Measurements from ENCODE around the gene HMCN2. TPM values are rescaled to one million over a fixed set of nuclear protein-coding genes. Genes with fewer than 3 reads are reported as not detected.

HMCN2 gene
- total RNA-seq, 1 donor from 2014 or later = 0.15 TPM

DNA sequence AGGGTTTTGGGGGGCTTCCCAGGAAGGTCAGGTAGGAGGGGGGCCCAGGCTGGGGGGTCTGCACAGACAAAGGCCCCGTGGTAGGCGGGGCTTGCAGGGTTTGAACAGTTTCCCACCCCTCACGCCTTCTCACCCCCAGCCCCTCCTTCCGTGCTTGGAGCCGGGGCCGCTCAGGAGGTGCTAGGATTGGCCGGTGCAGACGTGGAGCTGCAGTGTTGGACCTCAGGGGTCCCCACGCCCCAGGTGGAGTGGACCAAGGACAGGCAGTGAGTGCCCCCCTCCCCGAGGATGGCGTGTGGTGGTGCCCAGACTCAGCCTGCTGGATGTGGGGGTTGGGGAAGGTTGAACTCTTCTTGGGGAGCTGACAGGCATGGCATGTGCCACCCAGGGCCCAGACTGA lies 83.8 kb downstream of the HMCN2 start:
- H3F3A ChIP-seq (ENCODE audit: low read depth) = peaks cover 9% of the 10 kb centered on the region
- H3K27ac Mint-ChIP-seq = no peak overlapping the region
- no peaks in the 10 kb centered on the region for H4K20me1 ChIP-seq (ENCODE audit: low read depth)
- peaks cover 6% of the 10 kb centered on the region for H3K4me1 ChIP-seq
- no peak overlapping the region for H3K9ac ChIP-seq
- no peaks in the 10 kb centered on the region for H3K9me3 Mint-ChIP-seq
- H3K36me3 ChIP-seq = no peaks in the 10 kb centered on the region
- H3K9me3 ChIP-seq (ENCODE audit: low read depth) = no peaks in the 10 kb centered on the region
- no peak overlapping the region for H3K4me2 ChIP-seq
- H3K79me2 ChIP-seq (ENCODE audit: low read depth) = no peaks in the 10 kb centered on the region
- TF ChIP-seq EZH2phosphoT487 (IDR thresholded peaks at IDR 0.05) (no peak), EZH2 (IDR thresholded peaks at IDR 0.05) (no peak)
- TF ChIP-seq, protein P1, sequence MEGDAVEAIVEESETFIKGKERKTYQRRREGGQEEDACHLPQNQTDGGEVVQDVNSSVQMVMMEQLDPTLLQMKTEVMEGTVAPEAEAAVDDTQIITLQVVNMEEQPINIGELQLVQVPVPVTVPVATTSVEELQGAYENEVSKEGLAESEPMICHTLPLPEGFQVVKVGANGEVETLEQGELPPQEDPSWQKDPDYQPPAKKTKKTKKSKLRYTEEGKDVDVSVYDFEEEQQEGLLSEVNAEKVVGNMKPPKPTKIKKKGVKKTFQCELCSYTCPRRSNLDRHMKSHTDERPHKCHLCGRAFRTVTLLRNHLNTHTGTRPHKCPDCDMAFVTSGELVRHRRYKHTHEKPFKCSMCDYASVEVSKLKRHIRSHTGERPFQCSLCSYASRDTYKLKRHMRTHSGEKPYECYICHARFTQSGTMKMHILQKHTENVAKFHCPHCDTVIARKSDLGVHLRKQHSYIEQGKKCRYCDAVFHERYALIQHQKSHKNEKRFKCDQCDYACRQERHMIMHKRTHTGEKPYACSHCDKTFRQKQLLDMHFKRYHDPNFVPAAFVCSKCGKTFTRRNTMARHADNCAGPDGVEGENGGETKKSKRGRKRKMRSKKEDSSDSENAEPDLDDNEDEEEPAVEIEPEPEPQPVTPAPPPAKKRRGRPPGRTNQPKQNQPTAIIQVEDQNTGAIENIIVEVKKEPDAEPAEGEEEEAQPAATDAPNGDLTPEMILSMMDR (IDR thresholded peaks at IDR 0.05) = no peak
- H3K27ac ChIP-seq = no peak overlapping the region
- peaks cover 3% of the 10 kb centered on the region for H3K27me3 Mint-ChIP-seq (ENCODE audit: insufficient read depth, low read depth)
- no peaks in the 10 kb centered on the region for H3K36me3 Mint-ChIP-seq
- peaks cover 8% of the 10 kb centered on the region for H3K4me1 Mint-ChIP-seq
- H3K4me3 ChIP-seq = no peak overlapping the region
- no peak for DNase-seq (ENCODE audit: low spot score)
- no peaks in the 10 kb centered on the region for H3K27me3 ChIP-seq
- H3K4me3 Mint-ChIP-seq = no peak overlapping the region
- H2AFZ ChIP-seq (replicated peaks) = no peak overlapping the region

DNA sequence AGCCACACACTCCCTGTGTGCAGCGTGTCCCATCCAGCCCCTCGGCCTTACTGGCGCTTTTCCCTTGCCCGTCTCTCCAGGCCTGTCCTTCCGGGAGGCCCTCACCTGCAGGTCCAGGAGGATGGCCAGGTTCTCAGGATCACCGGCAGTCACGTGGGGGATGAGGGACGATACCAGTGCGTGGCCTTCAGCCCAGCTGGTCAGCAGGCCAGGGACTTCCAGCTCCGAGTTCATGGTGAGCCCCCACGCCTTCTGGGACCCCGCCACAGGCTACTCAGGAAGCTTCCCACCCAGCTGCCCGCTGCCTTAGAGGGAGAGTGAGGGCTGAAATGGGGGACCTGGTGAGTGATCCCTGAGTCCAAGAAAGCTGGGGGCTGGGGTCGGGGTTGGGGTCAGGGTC lies 85.8 kb downstream of the HMCN2 start:
- H3K4me1 Mint-ChIP-seq = peaks cover 3% of the 10 kb centered on the region
- Histone ChIP-seq H3K27ac (no peak overlapping the region), H3K9me3 (ENCODE audit: low read depth) (no peaks in the 10 kb centered on the region)

DNA sequence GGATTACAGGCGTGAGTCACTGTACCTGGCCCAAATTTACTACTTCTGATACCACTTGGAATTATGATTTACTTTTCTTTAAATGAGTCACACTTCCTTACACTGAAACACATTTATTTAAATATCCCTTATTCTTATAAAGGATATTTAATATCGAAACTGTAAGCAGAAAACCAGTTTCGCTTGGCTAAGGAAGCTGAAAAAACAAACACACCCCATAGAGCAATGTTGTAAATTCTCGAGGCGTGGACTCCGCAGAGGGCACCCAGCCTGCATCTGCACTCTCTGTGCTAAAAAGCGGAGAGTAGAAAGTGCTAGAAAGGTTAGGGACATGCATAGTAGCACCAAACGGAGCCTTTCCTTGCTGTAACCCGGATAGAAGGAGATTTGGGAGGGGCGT lies 86.5 kb downstream of the HMCN2 start:
- H3K4me3 ChIP-seq = no peak overlapping the region
- no peaks in the 10 kb centered on the region for H3K4me1 ChIP-seq
- no peak overlapping the region for H3K9ac ChIP-seq
- Mint-ChIP-seq H3K9me3 (no peaks in the 10 kb centered on the region), H3K27ac (no peak overlapping the region), H3K36me3 (no peaks in the 10 kb centered on the region), H3K4me1 (no peaks in the 10 kb centered on the region), H3K27me3 (ENCODE audit: insufficient read depth, low read depth) (peaks cover 5% of the 10 kb centered on the region), H3K4me3 (no peak overlapping the region)
- no peak overlapping the region for H2AFZ ChIP-seq (replicated peaks)
- no peak overlapping the region for H3K27ac ChIP-seq
- no peak overlapping the region for H3K4me2 ChIP-seq
- H3K36me3 ChIP-seq = no peaks in the 10 kb centered on the region
- no peaks in the 10 kb centered on the region for H3K9me3 ChIP-seq (ENCODE audit: low read depth)
- no peaks in the 10 kb centered on the region for H3F3A ChIP-seq (ENCODE audit: low read depth)
- H3K79me2 ChIP-seq (ENCODE audit: low read depth) = no peaks in the 10 kb centered on the region
- TF ChIP-seq, protein P1 (IDR thresholded peaks at IDR 0.05) = no peak
- TF ChIP-seq EZH2 (IDR thresholded peaks at IDR 0.05) (no peak), EZH2phosphoT487 (IDR thresholded peaks at IDR 0.05) (no peak)
- H4K20me1 ChIP-seq (ENCODE audit: low read depth) = no peaks in the 10 kb centered on the region
- no peak for DNase-seq (ENCODE audit: low spot score)
- no peaks in the 10 kb centered on the region for H3K27me3 ChIP-seq

More for the DNA sequence above, 85.8 kb downstream of the HMCN2 start:
- Histone ChIP-seq H3K27me3 (no peaks in the 10 kb centered on the region), H3K4me2 (no peak overlapping the region), H3F3A (ENCODE audit: low read depth) (no peaks in the 10 kb centered on the region), H4K20me1 (ENCODE audit: low read depth) (no peaks in the 10 kb centered on the region), H3K4me1 (no peaks in the 10 kb centered on the region), H3K4me3 (no peak overlapping the region), H3K9ac (no peak overlapping the region), H3K36me3 (no peaks in the 10 kb centered on the region), H2AFZ (replicated peaks) (no peak overlapping the region), H3K79me2 (ENCODE audit: low read depth) (no peaks in the 10 kb centered on the region)
- H3K27me3 Mint-ChIP-seq (ENCODE audit: insufficient read depth, low read depth) = peaks cover 5% of the 10 kb centered on the region
- TF ChIP-seq, protein P1 (IDR thresholded peaks at IDR 0.05) = no peak
- TF ChIP-seq EZH2phosphoT487 (IDR thresholded peaks at IDR 0.05) = no peak
- no peak for TF ChIP-seq EZH2 (IDR thresholded peaks at IDR 0.05)
- no peaks in the 10 kb centered on the region for H3K9me3 Mint-ChIP-seq
- no peak overlapping the region for H3K27ac Mint-ChIP-seq
- no peak overlapping the region for H3K4me3 Mint-ChIP-seq
- DNase-seq (ENCODE audit: low spot score) = no peak
- no peaks in the 10 kb centered on the region for H3K36me3 Mint-ChIP-seq

All from neural progenitor cell (in vitro differentiated cells).